GM18870 (cell line): Measurements from ENCODE around the gene BAIAP2L2.
"Not testable (repeated sequence)": the region's sequence is repeated elsewhere in the genome, so short reads cannot be mapped to it uniquely, and the experiment has no call there.

ENCODE experiments used
- ATAC-seq: cut with Tn5 transposase; IDR thresholded peaks from one replicate; pipeline ENCODE4 v1.9.1; 2021; ENCODE audit warnings: moderate library complexity; ENCODE audit not compliant: unreplicated experiment

BAIAP2L2 gene

GRCh38 chr22:38129021-38129420 lies 18.5 kb upstream of the BAIAP2L2 start:
- no peak for ATAC-seq

- no peak for ATAC-seq
These were observed 17.4 kb upstream of the BAIAP2L2 start for GRCh38 chr22:38127869-38128268.

DNA sequence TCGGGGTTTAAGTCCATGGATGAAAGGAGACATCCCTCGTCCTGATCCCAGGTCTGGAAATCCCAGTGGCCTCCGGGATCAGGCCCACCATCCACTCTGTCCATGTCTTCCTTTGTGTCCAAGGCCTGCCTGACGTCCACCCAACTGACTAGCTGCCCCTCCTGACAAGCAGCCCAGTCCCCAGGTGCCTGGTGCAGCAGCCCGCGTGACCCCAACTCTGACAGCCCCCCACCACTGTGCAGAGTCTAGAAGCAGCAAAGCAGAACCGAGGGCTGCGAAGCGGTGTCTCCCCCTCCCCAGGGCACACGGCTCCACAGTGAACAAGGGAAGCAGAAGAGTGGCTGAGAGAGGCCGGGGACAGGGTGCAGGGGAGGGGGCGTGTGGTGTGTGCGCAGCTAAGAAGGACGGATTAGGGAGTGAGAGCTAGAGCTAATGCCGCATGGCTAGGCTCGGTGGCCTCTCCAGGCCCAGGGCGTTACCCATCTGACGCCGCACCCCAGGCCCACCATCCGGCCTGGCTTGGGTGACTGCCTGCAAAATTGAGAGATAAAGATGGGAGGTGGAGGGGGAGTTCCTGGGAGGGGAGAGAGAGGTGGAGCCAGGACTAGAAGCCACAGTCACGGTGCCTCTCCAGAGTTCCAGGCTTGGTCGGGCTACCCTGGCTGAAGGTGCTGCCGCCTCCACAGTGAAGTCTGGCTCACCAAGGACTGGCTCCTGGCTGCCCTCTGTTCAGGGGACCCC lies 16.6 kb upstream of the BAIAP2L2 start:
- no peak for ATAC-seq

DNA sequence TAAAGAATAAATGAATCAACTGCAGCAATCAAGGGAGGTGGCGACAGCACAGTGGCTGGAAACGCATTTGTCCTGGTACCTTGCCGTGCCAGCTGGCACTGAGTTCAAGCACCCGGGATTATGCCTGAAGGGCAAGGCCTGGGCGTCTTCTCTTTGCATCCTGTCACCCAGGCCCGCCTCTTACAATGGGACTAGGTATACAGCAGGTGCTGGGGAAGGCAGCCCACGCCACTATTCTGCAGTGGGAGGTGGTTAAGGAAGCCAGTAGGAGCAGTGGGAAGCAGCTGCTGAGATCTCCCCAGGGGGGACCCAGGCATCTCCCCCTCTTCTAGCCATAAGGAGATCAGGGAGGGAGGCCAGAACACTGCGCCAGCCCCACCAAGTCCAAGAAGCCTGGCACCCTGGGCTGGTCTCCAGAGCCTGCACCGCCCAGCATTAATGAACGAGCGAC lies 15.3 kb upstream of the BAIAP2L2 start:
- ATAC-seq = no peak

DNA sequence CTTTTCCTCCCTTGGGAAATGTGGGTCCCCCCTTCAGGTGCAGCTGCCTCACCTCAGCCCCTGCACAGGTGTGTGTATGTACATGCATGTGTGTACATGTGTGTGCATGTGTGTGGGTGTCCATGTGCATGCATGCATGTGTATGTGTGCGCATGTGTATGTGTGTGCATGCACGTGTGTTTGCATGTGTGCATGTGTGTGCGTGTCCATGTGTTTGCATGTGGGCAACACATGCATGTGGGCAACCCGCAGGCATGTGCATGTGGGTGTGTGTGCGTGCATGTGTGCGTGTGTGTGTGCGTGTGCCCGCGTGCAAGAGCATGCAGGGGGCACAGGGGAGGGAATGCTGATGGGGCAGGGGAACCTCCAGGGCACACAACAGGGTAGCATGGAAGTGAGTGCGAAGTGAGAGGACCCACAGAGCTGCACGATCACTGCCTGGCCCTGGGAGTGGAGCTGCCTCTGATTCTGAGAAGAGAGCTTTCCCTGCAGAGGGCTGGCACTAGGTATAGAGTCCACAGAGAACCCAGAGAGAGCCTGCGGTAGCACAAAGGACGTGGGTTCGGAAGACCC lies 14.6 kb upstream of the BAIAP2L2 start:
- no peak for ATAC-seq

DNA sequence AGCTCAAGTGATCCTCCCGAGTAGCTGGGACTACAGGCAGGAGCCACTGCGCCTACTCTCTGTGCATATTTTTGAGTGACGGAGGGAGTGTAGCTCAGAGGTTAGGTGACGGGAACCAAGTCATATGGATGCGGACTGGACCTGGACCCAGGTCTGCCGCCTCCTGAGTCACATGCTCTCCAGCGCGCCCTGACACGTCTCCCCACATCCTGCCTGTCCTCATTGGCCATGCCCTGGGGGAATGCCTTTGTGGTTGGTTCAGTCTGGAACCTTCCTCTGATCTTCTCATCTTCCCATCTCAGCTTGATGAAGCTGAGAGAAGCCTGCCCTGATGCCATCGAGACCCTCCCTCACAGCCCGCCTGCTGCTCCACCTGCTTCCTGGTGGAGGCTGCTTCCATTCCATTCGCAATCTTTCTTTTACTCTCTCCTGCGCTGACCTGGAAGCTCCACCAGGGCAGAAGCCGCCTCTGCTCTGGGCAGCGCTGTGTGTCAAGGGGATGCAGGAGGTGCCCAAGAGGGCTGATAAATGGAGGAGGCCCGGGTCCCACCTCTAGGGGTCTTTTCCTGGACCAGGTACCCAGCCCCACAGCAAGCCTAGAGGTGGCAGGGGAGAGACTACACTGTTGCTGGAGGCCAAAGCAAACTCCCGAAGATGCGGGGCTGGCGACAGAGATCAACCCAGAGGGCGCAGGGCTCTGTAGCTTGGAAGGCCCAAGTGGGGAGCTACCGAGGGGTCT lies 13.9 kb upstream of the BAIAP2L2 start:
- ATAC-seq = no peak

- ATAC-seq = no peak
These were observed 12.1 kb upstream of the BAIAP2L2 start for GRCh38 chr22:38122616-38123015.

DNA sequence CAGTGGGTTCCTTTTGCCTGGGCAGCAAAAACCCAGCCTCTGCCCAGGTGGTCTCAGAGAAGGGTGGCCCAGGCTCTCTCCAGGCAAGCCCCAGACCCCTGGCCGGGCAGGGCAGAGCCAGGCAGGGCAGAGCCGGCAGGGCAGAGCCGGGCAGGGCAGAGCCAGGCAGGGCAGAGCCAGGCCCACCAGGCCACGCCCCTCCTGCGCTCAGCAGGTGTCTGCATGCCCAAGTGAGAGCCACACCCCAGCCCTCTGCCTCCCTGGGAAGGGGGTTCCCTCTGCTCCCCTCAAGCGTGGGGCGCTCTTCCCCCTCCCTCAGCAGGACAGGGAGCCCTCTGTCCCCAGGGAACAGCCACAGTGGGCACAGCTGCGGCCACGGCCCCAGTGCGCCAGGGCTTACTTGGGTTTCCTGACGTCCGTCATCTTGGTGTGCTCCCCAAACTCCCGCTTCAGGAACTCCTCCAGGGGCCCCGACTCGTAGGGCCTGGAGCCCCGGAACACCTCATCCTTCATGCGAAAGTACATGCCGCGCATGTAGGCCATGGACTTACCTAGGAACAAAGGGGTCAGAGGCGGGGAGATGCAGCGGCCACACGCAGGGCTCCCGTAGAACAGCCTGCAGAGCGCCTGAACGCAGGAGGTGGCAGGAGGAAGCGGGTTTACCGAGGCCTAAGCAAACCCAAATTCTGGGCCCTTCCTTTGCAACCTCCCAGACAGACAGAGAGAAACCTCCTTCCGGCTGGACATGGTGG lies 10.1 kb upstream of the BAIAP2L2 start:
- no peak for ATAC-seq

GRCh38 chr22:38118747-38119146 lies 8.3 kb upstream of the BAIAP2L2 start:
- not testable (repeated sequence) for ATAC-seq

GRCh38 chr22:38118182-38118581 lies 7.7 kb upstream of the BAIAP2L2 start:
- no peak for ATAC-seq

DNA sequence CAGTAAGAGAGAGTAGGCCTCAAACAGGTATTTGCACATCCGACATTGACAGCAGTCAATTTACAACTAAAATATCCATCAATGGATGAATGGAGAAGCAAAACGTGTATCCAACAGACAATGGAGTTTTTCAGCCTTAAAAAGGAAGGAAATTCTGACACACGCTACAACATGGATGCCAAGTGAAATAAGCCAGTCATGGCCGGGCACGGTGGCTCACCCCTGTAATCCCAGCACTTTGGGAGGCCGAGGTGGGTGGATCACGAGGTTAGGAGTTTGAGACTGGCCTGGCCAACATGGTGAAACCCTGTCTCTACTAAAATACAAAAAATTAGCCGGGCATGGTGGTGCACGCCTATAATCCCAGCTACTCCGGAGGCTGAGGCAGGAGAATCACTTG lies 7.1 kb upstream of the BAIAP2L2 start:
- not testable (repeated sequence) for ATAC-seq

DNA sequence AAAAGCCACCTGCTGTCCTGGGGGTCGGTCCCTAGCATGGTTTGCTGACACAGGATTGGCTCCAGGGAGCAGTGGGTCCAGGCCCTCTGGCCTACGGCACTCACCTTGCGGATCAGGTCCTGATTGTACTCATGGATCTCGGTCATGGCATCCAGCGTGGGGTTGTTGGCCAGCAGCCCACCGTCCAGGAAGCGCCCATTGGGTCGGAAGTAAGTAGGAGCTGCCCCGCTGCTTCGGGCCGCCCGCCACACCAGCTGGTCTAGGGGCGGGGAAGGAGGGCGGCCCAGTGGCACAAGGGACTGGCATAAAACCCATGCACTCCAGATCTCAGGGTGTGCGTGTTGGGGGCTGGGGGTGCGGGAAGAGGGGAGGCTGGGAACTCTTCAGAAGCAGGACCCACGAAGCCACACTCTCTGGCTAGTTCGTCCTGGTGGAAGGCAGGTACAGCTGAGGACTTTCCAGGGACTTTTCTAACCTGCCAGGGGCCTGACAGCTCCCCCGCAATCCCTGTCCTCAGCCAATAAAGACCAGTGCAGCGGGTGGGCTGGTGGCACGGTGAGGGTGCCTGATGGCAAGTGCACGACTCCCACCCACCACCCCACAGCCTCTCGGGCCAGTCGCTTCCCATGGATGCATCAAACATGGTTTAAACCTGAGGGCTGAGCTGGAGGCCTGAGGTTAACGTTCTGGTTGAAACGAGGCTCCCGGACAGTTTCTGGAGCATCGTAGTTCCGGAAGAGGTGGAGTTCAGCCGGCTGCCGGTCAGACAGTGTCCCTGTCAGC lies 5.1 kb upstream of the BAIAP2L2 start:
- no peak for ATAC-seq

DNA sequence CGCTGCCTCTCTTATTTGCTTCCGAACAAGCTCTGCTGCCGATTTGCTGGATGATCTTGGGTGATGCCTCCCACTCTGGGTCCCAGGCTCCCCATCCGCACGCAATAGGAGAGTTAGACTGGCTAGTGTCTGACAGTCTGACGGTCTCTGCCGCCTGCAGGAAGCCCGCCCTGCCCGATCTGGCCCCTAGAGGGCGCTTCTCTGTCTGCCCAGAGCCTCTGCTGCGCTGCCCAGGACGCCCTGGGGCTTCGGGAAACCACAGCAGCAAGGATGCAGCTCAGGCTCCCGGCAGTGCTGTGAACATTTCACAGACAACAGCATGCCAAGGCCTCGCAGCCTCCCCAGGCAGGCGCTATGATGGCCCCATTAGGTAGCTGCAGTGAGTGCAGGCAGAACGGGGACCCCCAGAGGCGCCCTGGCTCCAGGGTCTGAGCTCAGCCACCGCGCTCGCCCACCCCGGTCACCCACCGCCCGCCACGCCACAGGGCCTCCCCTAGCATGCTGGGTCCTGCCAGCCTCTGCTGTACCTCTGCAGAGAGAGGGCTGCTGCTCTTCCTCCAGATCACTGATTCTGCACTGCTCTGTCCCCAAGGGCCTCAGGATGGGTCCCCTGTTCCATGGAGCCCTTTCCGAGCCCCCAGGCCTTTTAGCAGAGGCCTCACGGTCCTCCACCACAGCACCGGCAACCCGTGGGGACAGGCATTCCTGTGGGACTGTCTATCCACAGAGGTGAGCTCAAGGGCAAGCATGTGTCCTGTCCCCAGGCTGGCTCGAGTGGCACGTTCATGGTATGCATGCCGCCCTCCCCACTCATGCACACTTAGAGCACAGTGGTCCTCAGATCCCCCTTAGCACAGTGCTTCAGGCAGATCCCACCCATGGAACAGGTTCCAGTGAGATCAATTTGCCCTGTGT lies 4.3 kb upstream of the BAIAP2L2 start:
- ATAC-seq = no peak

GRCh38 chr22:38112381-38112780 lies 1.9 kb upstream of the BAIAP2L2 start:
- ATAC-seq = no peak

GRCh38 chr22:38111925-38112355 lies 1.5 kb upstream of the BAIAP2L2 start:
- ATAC-seq = no peak

DNA sequence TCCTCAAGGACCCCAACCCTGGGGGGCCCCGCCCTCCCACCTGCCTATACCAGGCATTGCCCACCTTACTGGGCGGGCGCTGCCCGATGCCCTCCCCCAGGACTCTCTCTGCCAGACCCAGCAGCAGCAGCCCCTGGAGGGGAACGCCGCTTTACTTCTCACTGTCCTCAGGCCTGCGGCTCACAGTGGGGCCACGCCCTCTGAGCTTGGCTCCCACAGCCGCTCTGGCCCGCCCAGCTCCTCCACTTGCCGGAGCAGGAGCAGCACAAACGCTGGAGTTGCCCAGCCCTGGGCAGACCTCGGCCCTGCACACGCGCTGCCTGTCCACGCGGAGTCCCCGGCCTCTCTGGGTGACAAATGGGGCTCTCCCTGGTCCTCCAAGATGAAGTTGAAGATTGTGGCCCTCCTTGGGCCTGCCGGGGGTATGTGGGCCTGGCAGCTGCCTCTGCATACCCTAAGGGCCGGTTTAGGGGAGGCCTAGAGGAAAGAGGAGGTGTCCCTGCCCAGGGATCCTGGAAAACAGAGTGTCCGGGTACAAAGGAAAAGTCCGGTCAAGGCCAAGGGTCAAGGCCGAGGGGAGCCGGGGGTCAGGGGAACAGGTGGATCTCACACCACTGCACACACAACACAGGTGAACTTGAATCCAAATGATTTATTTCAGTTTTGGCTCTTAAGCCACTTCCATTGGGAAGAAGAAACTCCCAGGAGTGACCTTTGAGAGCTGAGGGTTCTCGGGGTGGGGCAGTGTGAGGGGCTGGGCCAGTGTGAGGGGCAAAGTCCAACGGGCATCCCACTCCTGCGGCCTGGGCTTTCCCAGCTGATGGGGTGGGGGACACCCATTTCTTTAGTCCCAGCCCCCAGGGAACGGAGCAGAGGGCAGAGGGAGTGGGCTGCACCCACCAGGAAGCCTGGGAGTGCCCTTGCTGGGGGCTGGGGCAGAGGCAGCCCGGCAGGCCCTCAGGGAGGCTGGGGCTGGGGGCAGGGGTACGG lies 674 bp upstream of the BAIAP2L2 start:
- ATAC-seq = no peak

DNA sequence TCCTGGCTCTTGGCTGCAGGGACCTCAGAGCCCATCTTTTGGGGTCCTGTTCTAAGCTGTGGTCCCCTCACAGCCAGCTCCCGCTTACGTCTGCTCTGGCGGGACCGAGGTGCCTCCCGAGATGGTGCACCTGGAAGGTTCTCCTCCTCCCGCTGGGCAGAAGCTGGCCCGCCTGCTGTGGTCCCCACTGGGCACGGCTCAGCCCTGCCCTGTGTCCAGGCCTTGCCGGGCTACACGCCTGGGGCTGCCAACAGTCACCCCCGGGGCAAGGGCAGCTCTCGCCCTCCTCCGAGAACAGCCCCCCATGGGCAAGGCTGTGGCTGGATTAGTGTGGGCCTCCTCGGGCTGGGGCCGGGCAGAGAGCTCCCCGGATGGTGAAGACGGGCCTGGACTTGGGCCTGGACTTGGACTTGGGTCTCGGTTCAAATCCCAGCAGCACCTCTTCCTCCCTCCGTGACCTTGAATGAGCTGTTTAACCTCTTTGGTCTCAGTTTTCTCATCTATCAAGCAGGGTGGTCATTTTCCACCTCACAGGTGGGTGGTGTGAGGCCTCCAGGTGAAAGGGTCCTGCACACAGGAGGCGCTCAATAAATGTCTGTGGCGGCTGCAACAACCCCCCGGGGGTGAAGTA lies 998 bp downstream of the BAIAP2L2 start:
- ATAC-seq = no peak
